Stimulated activated CD4-positive, alpha-beta T cell treated with anti-CD3 and anti-CD28 coated beads, Interleukin-12 subunit alpha, Interleukin-12 subunit beta, amount 100 ng/mL, for 24 hours (primary cell): ENCODE measurements around the gene SLC37A1.
"Not testable (repeated sequence)": the region's sequence is repeated elsewhere in the genome, so short reads cannot be mapped to it uniquely, and the experiment has no call there.

Source experiments
- DNase-seq, 2 experiments: peaks; one replicate each; pipeline ENCODE4 v3.0.0-alpha.2; 2020; ENCODE audit warnings: low read depth in 2 of 2

The SLC37A1 gene

DNA sequence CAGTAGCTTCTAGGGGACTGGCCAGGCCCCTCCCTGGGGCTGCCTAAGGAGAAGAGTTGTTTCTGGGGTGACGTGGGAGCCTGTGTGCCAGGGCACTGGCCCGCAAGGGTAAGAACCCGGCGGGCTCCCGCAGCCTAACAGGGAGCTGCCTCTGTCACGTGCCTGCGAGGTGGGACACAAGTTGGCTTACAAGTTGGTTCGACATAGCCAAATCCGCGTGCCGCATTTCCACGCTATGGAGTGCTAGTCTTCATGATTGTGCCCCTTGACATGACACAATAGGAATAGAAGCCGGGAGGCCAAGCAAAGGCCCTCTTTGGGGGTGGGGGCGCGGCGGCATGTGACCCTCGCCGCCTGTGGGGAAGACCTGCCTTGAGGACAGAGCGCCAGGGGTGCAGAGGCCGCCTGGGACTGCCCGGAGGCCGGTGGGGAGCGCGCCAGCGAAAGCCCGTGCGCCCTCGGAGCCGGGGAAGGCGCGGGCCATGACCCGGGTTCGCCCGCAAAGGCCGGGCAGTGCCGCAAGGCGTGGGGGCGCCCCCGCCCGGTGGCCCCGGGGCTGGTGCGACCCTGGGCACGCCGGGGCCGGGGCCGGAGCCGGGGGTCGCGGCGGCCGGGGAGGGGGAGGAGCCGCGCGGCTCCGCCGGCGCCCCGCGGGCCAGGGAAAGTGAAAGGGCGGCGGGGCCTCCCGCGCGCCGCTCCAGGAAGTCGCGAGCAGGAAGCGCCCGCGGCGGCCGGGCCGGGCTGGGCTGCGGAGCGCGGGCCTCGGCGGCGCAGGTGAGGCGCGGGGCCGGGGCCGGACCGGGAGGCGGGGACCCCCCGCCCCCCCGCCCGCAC is at the start of gene SLC37A1:
SLC37A1 (plus strand) TSS at position 702 of the 834 bp plus-strand sequence. CDS start 4,603 bp downstream, outside the sequence.
- peak in 1 of 2 experiments; percentile 24 for DNase-seq

DNA sequence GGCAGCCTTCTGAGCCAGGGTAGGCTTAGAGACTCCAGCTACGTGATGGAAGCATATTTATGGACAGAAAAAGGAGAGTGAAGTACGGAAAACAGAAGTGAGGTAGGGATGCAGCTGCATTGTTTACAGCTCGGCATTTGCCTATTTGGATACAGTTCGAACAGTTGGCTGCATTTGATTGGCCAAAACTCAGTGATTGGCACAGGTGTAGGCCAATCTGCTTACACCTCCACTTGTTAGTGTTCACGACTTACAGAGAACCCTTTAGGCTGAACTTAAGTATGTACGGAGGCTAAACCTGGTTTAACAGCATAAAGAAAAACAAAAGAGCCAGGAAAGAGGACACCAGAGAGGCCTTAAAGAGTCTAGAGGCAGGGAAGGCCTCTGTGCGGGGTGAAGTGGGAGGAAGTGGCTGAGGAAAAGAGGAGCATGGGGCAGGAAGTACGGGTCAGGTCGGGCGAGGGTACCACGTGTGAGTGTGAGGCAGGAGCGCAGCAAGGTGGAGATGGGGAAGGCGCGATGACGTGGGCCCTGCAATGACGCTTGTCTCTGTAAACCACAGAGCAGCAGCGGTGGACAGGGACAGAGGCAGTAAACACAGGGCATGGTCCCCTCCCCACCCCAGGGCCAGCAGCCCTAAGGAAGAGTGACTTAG is 49.7 kb upstream of the SLC37A1 start:
- DNase-seq, result peak; percentile 33 to 52

DNA sequence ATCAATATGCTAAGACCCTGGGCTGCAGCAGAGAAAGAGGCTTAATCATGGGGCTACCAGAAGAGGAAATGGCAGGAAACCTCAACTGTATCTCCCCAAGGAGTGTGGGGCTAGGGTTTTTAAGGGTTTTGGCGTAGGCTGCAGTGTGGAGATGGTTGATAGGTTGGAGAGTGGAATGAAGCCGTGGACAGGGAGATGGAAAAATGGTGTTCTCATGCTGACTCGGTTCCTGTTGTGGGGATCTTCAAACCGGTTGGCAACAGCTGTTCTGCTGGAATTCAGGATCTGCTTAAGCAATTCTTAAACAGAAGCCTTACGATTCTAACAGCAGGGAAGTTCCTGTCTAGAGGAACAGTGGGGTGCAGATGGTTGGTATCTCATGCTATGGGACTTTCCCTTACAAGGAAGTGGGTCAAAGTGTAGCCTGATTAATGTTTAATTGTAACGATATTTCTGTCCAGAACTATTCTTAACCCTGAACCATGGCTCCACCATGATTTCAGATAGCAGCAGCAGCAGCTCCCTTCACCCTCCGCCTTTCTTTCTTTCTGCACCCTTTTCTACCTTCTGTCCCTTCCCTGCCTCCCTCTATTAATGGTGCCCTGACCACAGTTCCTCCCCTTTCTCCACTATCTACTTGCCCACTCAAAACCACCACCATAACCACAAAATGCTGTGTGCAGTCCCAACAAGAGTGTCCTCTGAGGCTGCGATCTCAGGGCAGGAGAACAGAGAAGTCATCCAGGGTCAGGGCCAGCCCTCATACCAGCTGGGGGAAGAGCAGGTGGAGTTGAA is 48.4 kb upstream of the SLC37A1 start:
- no peak for DNase-seq

DNA sequence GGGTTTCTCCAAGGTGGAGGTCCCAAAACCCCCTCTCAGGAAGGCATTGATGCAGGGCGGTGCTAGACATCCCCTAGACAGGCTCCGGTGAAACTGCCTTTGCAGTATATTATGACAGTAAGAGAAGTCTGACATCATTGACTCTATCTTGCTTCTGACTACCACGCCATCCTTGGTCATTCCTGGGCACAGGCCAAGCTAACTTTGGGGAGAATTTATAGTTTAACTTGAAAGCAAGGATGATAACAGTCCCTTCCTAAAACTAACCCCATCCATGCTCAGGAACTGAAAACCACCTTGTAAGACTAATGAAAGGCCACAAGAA is 47.9 kb upstream of the SLC37A1 start:
- no peak for DNase-seq

DNA sequence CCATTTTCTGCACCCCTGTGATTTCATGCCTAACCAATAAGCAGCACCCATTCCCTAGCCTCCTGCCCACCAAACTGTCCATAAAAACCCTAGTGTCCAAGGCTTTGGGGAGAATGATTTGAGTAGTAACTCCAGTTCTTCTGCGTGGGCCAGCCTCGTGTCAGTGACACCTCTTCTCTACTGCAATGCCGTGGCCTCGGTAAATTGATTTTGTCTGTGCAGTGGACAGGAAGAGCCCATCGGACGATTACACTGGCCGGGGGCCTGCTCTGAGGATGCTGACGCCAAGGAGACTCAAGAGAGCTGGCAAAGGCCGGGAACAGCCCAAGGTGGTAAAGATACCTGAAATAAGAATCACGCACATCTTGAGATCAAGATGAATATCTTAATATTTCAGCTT is 47.0 kb upstream of the SLC37A1 start:
- no peak for DNase-seq

DNA sequence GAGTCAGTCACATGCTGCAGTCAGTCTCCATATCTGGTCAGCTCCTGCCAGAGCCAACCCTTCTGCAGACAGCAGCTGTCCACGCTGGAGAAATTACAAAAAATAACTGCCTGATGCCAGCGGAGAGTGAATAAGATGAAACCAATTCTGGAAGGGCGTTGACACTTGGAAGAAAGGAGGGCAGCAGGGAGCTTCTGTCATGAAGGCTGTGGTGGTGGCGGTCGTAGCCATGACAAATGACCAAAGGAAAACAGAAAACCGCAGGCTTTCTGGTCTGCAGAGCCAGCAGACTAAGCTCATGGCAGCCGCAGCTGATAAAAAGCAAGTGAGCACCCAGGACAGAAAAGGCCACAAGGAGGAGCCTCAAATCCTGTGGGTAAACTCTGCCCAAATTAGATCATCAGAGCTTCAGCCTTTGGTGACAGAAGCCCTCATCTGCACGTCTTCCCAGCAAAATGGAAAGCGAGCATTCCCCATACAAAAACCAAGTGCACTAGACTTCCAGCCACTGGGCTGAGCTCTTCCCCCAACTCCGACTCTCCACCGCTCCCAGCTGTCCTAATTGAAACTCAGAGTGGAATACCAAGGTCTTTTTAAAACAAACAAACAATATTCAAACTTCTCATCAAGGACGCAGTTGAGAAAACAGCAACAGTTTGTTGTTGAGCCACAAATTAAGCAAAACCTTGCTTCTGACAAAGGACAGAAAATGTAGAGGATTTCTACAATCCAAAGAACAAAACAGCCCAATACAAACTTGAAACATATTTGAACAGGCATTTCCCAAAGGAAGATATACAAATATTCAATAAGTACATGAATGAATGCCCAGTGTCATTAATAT is 46.3 kb upstream of the SLC37A1 start:
- DNase-seq, result no peak

DNA sequence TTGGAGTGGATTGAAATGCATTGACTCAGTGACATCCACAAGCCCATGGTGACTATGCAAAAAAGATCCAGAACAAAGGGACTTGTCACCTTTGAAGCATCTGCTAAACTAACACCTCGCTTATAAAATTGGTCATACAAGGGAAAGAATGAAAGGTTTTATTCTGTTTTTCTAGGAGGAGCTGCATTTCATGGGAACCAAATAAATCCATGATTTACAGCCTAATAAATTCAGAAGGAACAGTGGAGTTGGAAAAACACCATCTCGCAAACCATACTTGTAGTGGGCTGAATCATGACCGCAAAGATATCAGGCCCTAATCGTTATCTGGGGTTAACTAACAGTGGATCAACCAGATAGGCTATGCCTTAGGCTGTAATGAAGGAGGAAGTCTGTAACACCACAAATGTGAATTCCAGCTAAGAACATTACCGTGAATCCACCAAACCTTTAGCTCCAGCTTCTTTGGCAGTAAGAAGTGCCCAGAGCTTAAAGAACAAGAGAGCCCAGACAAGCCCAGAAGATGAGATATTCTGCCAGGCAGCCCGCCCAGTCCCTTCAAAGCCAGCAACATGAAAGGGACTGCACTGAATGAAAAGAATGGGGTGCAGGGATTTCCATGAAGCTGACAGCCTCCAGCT is 45.0 kb upstream of the SLC37A1 start:
- no peak for DNase-seq

DNA sequence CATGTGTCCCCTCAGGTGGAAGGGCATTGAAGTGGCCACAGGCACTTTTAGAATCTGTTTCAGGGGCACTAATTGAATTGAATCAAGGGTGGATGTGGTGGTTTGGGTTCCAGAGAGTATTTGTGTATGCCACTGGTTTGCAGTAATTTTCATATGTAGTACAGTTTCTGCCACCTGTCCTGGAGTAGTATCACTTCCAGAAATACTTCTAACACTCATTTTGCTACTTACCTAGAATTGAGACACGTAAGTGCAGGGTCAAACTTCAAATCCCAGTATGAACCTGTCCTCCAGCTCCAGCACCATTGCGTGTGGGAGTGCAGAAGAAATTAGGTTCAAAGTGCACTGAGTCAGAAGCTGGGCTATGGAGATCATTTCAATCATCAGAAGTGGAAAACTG is 44.4 kb upstream of the SLC37A1 start:
- no peak for DNase-seq

DNA sequence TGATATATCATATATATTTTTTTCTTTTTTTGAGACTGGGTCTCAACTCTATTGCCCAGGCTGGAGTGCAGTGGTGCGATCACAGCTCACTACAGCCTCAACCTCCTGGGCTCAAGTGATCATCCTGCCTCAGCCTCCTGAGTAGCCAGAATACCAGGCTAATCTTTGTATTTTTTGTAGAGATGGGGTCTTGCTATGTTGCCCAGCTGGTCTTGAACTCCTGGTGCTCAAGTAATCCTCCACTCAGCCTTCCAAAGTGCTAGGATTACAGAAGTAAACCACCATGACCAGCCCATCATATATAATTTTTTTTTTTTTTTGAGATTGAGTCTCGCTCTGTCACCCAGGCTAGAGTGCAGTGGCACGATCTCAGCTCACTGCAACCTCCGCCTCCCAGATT is 43.9 kb upstream of the SLC37A1 start:
- DNase-seq, result not testable (repeated sequence)

DNA sequence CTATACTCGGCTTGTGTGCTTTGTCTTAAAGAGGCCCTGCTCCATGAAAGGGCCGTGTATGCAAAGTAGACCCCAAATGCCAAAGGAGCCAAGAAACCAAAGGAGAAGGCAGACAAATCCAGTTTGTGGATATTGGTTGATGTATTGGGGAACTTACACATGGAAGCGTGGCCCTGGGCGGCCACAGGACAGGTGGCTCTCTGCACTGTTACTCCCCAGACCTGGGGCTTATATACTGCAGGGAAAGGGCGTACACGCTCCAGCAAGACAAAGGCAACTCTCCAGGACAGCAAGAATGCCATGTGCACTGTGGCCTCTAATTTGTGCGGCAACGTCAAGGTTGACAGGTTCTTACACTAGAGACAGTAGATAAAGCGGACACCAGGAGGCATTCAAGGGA is 42.4 kb upstream of the SLC37A1 start:
- DNase-seq, result no peak

DNA sequence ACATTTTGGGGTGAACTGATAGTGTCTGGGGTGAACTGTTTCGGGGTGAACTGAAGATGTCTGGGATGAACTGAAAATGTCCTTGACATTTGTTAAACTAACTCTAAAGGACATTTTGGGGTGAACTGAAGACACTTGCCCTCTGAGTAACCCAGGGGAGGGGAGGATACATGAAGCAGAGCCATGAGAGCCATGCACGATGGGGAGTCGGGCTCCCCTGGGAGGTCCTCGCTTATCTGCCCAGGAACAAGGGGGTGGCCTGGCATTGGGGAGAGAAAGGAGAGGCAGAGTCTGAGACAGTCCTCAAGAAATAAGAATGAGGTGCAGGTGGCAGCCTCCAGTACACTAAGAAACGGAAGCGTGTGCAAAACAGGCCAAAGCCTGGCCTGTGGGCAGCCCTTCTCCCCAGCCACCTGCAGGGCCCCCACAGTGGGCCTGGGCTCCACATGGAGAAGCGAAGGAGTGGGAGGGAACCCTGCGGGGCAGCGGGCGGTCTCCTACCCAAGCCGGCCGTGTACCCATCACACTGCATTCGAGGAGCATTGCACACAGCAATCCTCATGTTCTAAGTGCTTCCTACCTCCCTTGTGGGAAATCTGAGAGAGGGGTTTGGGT is 41.8 kb upstream of the SLC37A1 start:
- DNase-seq, result no peak

DNA sequence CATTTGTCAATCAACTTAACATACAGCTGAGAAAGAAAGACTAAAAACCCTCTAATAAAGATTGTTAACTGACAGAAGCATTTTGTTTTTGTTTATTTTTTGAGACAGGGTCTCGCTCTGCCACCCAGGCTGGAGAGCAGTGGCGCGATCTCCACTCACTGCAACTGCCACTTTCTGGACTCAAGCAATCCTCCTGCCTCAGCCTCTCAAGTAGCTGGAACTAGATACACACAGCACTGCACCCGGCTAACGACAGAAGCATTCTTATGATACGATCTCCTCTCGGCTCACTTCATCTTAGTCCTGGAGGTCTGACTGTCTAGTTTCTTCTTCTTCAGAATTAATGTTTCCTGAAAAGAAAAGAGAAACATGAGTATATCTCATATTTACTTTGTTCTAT is 41.1 kb upstream of the SLC37A1 start:
- no peak for DNase-seq

DNA sequence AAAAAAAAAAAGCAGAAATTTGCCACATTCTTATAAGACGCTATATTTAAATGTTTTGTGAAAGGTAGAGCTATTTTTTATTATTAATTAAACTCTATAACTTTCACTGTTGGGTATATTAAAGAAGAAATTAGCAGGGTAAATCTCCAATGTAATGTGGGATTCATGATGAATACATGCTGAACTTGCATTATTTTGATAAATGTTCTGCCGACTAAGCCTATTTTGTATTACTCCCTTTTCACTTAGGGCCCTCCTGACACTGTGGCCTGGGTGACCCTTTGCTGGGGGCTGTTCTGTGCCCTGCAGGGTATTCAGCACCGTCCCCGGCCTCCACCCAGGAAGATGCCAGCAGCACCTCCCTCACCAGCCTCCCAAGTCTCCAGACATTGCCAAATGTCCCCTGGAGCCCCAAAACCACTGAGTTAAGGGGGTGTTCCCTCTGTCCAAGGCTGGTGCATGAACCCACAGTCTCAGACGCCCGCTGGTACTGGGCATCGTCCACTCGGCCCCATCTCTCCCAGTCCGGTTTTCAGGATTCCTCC is 40.1 kb upstream of the SLC37A1 start:
- DNase-seq, result no peak

DNA sequence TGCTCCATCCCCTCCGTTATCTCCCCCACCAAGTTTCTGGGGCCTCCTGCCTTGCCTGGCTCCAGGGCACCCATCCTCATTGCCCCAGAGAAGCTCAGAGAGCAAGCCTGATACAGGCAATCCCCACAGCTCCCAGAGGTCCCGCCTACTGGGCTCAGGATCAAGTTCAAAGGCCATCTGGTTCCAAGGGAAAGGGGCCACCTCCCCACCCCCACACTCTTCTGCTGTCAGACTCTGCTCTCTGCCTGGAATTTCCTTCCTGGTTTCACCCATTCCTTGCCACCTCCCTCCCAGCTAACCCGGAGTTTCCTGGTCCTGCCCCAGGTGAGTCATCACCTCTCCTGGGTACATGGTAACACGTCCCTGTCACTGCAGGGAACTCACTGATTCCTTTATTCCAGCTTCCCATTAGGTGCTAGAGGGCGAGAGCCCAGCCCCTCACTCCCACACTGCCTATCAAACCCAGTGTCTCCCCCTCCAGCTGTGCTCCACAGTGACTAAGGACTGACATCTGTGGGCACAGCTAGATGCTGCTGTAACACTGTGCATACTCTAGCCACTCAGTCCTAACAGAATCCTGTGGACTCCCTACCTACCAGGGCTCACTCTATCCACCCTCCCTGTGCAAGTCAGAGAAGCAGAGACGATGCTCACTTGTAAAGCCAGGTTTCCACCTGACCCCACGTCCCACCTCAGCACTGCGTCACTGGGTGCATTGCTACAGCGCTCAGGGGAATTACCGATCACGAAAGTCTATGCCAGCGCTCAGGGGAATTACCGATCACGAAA is 39.4 kb upstream of the SLC37A1 start:
- DNase-seq, result no peak

DNA sequence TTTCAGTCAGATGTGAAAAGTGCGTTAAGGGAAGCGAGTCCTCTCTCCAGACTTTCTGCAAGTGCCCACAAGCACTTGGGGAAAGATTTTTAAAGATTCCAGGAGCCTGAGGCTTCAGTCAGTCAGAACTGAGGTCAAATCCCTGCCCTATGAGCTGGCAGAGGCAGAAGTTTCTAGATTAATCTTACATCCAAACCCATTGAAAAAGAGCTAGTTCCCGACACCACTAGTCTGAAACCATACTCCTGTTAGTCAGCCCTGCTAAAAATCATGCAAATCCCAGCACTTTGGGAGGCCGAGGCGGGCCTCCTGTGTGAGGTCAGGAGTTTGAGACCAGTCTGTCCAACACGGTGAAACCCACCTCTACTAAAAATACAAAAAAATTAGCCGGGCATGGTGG is 38.6 kb upstream of the SLC37A1 start:
- DNase-seq, result no peak

DNA sequence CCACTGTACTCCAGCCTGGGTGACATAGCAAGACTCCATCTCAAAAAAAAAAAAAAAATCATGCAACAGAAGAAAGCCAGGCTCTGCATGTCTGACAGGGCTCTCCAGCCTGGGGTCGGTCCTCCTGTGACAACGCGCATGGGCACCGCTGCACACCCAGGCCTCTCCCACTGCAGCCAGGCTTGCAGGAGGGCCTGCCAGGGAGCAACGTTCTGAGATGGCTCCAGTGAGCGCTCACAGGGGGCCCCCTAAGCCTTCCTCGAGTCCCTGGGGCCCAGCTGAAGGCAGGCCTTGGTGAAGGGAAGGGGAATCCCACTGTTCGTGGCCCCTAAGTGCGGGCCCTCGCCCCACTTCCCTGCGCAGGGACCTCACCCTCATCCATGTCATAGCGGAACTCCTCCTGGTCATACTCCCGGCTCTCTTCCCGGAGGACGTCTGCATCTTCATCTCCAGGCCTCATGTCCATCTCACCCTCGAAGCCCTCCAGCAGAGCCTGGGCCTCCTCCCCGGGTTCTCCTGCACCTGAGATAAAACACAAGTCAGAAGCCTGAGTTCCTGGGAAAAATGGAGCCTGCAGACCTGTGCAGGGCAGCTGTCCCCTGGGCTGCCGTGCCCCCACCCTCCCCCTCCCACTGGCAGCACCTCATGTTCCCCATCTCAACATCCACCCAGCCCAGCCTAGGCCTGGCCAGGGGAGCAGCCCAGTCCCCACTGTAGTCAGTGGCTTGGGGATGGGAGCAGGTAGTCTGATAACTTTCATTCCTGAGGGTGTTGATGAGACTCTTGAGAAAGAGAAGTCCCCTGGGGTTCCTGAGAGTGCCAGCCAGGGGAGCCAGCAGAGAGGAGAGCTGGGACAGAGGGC is 37.9 kb upstream of the SLC37A1 start:
- DNase-seq, result no peak

DNA sequence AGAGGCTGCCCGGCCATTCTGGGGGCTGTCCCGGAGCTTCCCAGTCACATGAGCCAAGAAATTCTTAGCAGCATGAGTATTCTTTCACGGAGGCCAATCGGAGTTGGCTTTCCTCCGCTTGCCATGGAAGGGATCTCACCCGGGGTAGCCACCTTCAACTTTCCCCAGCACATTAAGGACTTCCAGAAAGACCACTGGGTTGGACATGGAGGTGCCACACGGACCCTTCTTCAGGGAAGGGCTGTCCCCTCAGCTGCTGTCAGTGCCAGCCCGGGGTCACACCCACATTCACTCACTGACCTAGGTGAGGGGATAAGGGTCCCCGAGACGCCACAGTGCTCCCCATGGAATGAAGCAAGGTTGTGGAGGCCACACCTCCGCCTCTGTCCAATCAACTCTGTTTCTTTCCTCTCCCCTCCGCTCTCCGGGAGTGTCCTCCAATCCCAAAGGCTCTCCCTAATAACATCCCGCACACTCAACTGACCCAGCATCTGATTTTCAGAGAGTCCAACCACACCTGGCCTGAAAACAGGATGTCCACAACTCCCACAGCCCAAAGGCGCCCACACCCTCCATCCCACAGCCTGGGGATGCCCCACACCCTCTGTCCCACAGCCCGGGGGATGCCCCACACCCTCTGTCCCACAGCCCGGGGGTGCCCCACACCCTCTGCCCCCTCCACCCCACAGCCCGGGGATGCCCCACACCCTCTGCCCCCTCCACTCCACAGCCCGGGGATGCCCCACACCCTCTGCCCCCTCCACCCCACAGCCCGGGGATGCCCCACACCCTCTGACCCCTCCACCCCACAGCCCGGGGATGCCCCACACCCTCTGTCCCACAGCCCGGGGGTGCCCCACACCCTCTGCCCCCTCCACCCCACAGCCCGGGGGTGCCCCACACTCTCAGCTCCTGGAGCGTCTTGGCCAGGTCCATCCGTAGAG is 37.0 kb upstream of the SLC37A1 start:
- DNase-seq, result no peak

DNA sequence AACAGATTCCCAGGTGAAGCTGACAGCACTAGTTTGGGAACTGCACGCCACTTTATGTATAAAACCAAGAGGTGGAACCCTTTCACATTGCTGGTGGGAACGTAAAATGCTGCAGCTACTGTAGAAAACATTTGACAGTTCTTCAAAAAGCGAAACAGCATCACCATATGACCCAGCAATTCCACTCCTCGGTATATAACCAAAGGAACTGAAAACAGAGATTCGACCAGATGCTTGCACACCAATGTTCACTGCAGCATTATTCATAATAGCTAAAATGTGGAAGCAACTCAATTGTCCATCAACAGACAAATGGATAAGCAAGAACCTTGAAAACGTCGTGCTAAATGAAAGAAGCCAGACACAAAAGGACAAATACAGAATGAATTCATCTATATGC is 35.1 kb upstream of the SLC37A1 start:
- no peak for DNase-seq
